GM12872 (cell line): ENCODE data around the gene DAD1.

Experiments used
- CTCF ChIP-seq: IDR thresholded peaks from 3 replicates; pipeline ENCODE4 v1.5.1; 2011; ENCODE audit warnings: low read depth, mild to moderate bottlenecking, low read length, moderate library complexity; ENCODE audit not compliant: insufficient read depth

The DAD1 gene

GRCh38 chr14:22546722-22547071 lies 42.3 kb downstream of the DAD1 start:
- no peak for TF ChIP-seq CTCF

- no peak for TF ChIP-seq CTCF
Observed at GRCh38 chr14:22545842-22546721, 42.9 kb downstream of the DAD1 start.

- no peak for TF ChIP-seq CTCF
Observed at GRCh38 chr14:22544881-22545420, 44.1 kb downstream of the DAD1 start.

GRCh38 chr14:22544406-22544805 lies 44.6 kb downstream of the DAD1 start:
- no peak for TF ChIP-seq CTCF

- TF ChIP-seq CTCF: no peak
Observed at GRCh38 chr14:22542360-22542759, 46.7 kb downstream of the DAD1 start.

GRCh38 chr14:22541721-22542120 lies 47.3 kb downstream of the DAD1 start:
- TF ChIP-seq CTCF: no peak

- no peak for TF ChIP-seq CTCF
Observed at GRCh38 chr14:22540811-22541360, 48.1 kb downstream of the DAD1 start.
